HG03521 (cell line): ENCODE data around the gene MXD3.
"Not testable (repeated sequence)": the region's sequence is repeated elsewhere in the genome, so short reads cannot be mapped to it uniquely, and the experiment has no call there.

Experiments used
- ATAC-seq: cut with Tn5 transposase; IDR thresholded peaks from one replicate; pipeline ENCODE4 v1.9.1; 2021; ENCODE audit warnings: mild to moderate bottlenecking, moderate library complexity; ENCODE audit not compliant: unreplicated experiment

Gene MXD3

DNA sequence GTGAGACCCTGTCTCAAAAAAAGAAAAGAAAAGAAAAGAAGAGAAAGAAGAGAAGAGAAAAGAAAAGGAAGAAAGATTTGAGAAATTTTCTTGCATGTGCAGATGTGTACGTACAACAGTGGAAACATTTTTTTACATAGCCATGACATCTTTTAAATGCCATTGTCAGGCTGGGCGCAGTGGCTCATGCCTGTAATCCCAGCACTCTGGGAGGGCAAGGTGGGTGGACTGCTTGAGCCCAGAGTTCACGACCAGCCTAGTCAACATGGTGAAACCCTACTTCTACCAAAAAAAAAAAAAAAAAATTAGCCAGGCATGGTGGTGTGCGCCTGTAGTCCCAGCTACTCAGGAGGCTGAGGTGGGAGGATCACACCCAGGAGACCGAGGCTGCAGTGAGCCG, 33.2 kb upstream of the MXD3 start:
- ATAC-seq = no peak

- ATAC-seq = no peak
Observed at GRCh38 chr5:177343777-177344176, 32.1 kb upstream of the MXD3 start.

GRCh38 chr5:177343000-177343399, 31.3 kb upstream of the MXD3 start:
- ATAC-seq = not testable (repeated sequence)

GRCh38 chr5:177339107-177339638, 27.5 kb upstream of the MXD3 start:
- no peak for ATAC-seq

DNA sequence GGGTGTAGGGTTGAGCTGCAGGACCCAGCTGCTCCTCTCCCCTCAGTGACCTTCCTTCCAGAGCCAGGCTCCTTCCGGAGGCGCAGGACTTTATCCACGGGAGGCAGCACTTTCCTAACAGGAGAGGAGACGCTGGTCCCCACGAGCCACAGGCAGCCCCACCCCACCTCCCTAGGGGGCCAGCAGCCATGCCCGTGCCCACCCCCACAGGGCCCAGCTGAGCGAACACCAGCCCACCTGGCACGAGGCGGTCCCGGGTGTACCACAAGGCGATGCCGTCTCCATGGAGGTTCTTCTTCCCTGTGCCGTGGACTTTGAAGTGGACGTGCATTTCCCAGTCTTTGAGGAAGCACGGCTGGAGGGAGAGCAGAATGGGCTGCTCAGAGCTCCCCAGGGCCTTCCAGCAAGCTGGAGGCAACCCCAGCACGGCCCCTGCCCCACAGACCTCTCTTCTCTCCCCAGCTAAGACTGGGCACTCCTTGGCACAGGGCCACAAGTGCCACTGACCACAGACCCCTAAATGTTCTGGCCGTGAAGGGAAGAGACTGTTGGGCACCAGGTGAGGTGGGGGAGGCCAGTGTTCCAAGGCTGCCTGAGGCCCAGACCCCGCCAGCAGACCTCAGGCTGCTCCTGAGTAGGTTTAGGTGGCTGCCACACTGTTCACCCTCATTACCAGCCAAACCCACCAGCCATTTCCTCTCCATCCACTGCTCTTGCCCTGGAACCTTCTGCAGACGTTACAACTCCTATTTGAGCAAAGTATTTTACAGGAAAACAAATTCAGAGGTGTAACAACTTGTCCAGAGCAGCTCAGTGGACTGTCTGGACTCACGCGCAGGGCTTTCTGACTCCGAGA, 26.8 kb upstream of the MXD3 start:
- no peak for ATAC-seq

GRCh38 chr5:177336603-177337494, 25.2 kb upstream of the MXD3 start:
- no peak for ATAC-seq

DNA sequence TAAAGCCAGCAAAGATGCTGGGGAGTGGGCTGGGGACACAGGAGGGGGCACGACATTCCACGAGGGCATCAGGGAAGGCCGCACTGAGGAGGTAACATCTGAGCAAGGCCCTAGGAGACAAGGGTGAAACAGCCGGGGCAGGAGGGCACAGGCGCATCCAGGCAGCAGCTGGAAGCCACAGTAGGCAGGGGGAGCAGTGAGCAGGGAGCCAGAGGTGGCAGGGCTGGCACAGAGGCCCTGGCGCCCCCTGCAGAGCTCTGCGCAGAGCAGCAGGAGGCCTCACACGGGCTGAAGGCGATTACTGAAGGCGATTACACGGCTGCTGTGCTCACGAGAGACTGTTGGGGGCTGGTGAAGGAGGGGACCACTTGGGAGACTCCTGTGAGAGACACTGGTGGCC, 24.4 kb upstream of the MXD3 start:
- ATAC-seq = no peak

- ATAC-seq = no peak
Observed at GRCh38 chr5:177335701-177336065, 24.0 kb upstream of the MXD3 start.

- no peak for ATAC-seq
Observed at GRCh38 chr5:177334781-177335700, 23.3 kb upstream of the MXD3 start.

- no peak for ATAC-seq
Observed at GRCh38 chr5:177334155-177334551, 22.5 kb upstream of the MXD3 start.

DNA sequence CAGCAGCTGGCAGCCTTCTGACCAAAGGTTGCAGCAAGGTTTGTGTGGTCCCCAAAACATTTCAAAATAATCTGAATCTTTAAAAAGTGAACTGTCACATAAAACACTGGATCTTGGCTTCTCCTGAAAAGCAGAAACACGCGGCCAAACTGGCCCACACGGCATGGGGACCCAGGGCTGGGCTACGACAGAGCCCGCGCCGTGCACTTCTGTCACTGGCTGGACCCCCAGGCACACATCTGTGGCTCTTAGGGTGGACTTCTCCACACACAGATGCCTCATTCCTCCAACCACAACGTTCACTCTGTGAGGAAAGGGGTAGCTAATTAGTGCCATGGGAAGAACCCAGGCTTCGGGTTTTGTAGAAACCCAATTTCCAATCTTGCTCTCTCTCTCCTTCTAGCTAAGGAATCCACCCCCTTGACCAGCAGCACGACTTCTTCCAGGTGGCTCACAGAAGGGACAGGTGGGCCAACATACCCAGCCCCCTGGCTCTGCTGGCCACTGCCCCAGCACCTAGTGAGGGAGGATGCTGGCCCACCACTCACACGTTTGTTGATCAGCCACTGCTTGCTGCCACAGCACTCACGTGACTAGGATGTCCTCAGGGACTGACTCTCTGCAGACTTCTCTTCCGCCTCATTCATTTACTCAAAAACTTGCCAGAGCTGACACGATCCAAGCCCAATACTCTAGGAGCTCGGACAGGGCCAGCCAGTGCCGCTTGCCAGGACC, 21.9 kb upstream of the MXD3 start:
- ATAC-seq = no peak

- ATAC-seq = no peak
Observed at GRCh38 chr5:177332896-177333260, 21.2 kb upstream of the MXD3 start.

DNA sequence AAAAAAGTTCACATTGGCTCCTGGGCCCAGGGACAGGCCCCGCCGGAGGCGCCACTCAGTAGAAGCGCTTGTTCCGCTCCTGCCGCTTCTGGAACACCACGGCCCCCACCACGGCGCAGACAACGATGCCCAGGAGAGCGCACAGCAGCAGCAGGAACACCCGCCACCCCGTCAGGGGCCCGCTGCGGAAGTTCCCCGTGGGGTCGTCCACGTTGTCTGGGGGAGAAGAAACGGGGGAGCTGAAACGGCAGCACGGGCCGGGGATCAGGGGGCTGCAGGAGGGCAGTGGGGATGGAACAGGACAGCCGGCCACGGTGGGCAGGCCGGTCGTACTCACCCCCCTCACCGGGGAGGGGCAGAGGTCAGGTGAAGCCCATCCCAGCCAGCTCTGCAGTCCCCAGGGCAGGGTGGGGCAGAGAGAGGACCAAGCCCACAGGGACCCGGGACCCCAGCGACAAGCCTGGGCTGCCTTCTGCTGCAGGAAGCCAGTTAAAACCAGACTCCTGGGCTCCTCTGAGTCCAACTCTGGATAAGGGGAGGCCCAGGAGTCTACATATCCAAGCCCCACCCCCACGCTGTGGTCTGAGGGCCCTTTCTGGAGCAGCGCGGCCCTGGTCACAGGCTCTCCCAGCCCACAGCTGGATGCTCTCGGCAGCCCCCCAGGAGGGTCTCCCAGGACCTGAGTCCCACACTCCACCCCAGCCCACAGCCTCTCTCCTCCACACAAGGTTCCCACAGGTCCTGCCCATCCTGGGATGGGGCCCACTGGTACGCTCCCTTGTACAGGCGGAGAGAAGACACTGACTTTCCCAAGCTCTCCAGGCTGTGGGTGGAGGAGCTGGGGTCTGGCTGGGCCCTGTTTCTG, 20.6 kb upstream of the MXD3 start:
- no peak for ATAC-seq

DNA sequence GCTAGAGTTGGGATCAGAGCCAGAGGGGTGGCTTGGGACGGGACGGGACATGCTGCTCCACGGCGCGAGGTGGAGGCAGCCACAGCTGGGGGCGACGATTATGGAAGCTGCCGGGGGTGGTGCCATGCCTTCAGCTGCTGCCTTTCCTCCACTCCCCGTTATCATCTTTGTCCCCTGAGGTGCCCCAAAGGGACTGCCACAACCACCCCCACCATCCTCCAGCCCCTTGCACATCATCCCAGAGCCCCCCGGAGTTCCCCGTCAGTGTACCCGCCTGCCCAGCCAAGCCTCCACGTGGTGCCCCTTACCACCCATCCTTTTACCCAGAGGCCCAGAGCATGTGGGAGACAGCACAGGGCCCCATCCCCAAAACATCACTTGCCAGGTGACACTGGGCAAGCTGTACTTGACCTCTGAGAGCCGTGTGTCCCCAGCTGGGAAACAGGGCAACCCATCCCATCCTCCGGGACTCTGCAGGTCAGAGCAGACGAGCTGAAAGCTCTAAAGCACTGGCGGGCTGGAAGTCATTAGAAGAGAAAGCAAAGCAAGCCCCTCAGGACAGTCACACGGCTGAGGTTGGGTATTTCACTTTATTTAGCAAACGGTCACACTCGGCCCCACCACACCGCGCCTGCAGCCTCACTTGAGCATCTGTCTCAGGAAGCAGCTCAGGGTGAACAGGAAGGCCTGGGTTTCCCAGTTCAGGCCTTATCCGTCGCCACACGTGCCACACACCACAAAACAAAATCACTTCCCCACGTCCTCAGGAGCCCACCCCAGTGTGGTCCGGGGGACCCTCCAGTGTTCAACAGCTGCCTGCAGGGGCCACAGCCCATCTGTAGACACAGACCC, 19.5 kb upstream of the MXD3 start:
- ATAC-seq = no peak

DNA sequence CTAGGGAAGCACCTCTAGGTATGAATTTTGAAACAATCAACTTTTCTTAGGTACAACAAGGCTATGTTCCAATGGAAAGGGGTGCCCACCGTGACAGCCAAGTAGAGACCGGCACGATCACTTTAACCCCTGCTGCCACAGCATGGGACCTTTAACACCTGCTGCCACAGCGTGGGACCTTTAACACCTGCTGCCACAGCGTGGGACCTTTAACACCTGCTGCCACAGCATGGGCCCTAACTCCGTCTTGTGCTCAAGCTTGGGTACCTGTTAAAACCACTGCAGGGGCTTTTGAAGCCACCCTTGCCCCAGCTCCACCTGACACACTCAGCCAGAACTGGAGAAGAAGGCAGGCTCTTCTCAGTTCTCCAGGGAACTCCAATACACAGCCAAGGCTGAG, 18.2 kb upstream of the MXD3 start:
- ATAC-seq = no peak

DNA sequence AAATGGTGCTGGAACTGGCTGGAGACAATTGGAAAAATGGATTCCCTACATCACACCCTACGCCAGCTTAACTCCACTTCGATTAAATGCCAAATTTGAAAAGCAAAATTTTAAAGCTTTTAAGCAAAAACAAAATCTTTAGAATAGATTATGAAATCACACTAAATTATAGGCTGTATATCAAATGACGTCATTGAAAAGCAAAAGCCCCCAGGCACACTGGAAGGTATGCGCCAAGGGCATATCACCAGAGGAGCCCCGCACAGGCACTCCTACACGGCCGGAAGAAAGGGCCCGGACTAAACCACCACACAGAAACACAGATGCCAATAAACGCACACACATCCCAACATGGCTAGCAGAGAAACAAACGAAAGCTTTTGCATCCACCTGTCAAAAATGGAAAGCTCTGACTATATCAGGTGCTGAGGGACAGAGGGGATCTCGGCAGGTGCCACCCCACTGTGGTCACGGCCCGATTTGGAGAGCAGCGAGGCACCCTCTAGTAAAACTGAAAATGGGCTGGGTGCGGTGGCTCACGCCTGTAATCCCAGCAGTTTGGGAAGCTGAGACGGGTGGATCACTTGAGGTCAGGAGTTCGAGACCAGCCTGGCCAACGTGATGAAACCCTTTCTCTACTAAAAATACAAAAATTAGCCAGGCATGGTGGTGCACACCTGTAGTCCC, 17.0 kb upstream of the MXD3 start:
- no peak for ATAC-seq
